Measurements from ENCODE around the gene CSTA. TPM values are rescaled to one million over a fixed set of nuclear protein-coding genes. Genes with fewer than 3 reads are reported as not detected.

The CSTA gene
- polyA plus RNA-seq, 1 donor from 2014 or later = not detected

DNA sequence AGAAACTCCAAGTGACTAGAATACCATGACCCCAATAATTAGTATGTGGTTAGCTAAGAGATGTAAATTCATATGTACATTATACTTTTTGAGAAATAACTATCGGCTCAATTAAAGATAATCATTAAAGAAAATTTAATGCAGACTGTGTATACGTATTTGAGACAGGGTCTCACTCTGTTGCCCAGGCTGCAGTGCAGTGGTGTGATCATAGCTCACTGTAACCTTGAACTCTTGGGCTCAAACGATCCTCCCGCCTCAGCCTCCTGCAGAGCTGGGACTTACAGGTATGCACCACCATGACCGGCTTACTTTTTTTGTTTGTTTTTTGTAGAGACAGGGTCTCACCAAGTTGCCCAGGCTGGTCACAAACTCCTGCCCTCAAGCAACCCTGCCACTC, 8.7 kb upstream of the CSTA start (continued):
- TF ChIP-seq MXI1 (conservative IDR thresholded peaks at IDR 0.05; ENCODE audit: poor library complexity, severe bottlenecking) (no peak), RAD21 (conservative IDR thresholded peaks at IDR 0.05) (no peak)

DNA sequence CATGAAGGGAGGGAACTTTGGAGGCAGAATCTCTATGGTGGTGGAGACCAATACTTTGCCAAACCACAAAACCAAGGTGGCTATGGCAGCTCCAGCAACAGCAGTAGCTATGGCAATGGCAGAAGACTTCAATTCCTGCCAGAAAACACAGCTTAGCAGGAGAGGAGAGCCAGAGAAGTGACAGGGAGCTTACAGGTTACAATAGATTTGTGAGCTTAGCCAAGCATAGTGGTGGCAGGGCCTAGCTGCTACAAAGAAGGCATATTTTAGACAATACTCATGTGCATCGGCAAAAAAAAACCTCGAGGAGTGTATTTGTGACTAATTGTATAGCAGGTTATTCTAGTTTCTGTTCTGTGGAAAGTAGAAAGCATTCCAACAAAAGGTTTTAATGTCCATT, 6.4 kb upstream of the CSTA start:
- no peaks in the 10 kb centered on the region for H4K20me1 ChIP-seq (ENCODE audit: insufficient read depth)
- no peak overlapping the region for H3K4me3 ChIP-seq (ENCODE audit: low read length)
- no peaks in the 10 kb centered on the region for H3F3A ChIP-seq (ENCODE audit: insufficient read depth, low read length, poor library complexity, severe bottlenecking)
- no peaks in the 10 kb centered on the region for H3K36me3 ChIP-seq (ENCODE audit: insufficient read depth, low read length)
- H3K9me3 ChIP-seq (ENCODE audit: low read length) = no peaks in the 10 kb centered on the region
- no peak overlapping the region for H3K27ac ChIP-seq (ENCODE audit: low read length)
- TF ChIP-seq POLR2AphosphoS5 (IDR thresholded peaks at IDR 0.05) = no peak
- TF ChIP-seq EP300 (conservative IDR thresholded peaks at IDR 0.05; ENCODE audit: poor library complexity, severe bottlenecking) = no peak
- no peak for TF ChIP-seq MXI1 (conservative IDR thresholded peaks at IDR 0.05; ENCODE audit: poor library complexity, severe bottlenecking)
- TF ChIP-seq TAF1 (IDR thresholded peaks at IDR 0.05; ENCODE audit: low read depth) = no peak
- TF ChIP-seq RAD21 (conservative IDR thresholded peaks at IDR 0.05) = no peak
- TF ChIP-seq SMC3 (conservative IDR thresholded peaks at IDR 0.05; ENCODE audit: poor library complexity) = no peak
- TF ChIP-seq, protein P1, sequence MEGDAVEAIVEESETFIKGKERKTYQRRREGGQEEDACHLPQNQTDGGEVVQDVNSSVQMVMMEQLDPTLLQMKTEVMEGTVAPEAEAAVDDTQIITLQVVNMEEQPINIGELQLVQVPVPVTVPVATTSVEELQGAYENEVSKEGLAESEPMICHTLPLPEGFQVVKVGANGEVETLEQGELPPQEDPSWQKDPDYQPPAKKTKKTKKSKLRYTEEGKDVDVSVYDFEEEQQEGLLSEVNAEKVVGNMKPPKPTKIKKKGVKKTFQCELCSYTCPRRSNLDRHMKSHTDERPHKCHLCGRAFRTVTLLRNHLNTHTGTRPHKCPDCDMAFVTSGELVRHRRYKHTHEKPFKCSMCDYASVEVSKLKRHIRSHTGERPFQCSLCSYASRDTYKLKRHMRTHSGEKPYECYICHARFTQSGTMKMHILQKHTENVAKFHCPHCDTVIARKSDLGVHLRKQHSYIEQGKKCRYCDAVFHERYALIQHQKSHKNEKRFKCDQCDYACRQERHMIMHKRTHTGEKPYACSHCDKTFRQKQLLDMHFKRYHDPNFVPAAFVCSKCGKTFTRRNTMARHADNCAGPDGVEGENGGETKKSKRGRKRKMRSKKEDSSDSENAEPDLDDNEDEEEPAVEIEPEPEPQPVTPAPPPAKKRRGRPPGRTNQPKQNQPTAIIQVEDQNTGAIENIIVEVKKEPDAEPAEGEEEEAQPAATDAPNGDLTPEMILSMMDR (IDR thresholded peaks at IDR 0.05; ENCODE audit: poor library complexity, severe bottlenecking) = no peak
- no peak for TF ChIP-seq EZH2 (IDR thresholded peaks at IDR 0.05; ENCODE audit: borderline replicate concordance, insufficient read depth, low read length, poor library complexity, severe bottlenecking)
- TF ChIP-seq, protein P2, sequence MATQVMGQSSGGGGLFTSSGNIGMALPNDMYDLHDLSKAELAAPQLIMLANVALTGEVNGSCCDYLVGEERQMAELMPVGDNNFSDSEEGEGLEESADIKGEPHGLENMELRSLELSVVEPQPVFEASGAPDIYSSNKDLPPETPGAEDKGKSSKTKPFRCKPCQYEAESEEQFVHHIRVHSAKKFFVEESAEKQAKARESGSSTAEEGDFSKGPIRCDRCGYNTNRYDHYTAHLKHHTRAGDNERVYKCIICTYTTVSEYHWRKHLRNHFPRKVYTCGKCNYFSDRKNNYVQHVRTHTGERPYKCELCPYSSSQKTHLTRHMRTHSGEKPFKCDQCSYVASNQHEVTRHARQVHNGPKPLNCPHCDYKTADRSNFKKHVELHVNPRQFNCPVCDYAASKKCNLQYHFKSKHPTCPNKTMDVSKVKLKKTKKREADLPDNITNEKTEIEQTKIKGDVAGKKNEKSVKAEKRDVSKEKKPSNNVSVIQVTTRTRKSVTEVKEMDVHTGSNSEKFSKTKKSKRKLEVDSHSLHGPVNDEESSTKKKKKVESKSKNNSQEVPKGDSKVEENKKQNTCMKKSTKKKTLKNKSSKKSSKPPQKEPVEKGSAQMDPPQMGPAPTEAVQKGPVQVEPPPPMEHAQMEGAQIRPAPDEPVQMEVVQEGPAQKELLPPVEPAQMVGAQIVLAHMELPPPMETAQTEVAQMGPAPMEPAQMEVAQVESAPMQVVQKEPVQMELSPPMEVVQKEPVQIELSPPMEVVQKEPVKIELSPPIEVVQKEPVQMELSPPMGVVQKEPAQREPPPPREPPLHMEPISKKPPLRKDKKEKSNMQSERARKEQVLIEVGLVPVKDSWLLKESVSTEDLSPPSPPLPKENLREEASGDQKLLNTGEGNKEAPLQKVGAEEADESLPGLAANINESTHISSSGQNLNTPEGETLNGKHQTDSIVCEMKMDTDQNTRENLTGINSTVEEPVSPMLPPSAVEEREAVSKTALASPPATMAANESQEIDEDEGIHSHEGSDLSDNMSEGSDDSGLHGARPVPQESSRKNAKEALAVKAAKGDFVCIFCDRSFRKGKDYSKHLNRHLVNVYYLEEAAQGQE (IDR thresholded peaks at IDR 0.05; ENCODE audit: borderline replicate concordance) = no peak
- H3K9me2 ChIP-seq (ENCODE audit: insufficient read depth, low read length) = no peaks in the 10 kb centered on the region
- H3K27me3 ChIP-seq (ENCODE audit: insufficient read depth, low read depth, low read length) = no peaks in the 10 kb centered on the region
- H3K9ac ChIP-seq (ENCODE audit: low read length) = no peak overlapping the region
- H3K4me2 ChIP-seq (ENCODE audit: low read length) = no peak overlapping the region
- H2AFZ ChIP-seq (ENCODE audit: low read depth, low read length) = no peak overlapping the region
- H3K79me2 ChIP-seq (replicated peaks; ENCODE audit: insufficient read depth, low read length) = no peaks in the 10 kb centered on the region

DNA sequence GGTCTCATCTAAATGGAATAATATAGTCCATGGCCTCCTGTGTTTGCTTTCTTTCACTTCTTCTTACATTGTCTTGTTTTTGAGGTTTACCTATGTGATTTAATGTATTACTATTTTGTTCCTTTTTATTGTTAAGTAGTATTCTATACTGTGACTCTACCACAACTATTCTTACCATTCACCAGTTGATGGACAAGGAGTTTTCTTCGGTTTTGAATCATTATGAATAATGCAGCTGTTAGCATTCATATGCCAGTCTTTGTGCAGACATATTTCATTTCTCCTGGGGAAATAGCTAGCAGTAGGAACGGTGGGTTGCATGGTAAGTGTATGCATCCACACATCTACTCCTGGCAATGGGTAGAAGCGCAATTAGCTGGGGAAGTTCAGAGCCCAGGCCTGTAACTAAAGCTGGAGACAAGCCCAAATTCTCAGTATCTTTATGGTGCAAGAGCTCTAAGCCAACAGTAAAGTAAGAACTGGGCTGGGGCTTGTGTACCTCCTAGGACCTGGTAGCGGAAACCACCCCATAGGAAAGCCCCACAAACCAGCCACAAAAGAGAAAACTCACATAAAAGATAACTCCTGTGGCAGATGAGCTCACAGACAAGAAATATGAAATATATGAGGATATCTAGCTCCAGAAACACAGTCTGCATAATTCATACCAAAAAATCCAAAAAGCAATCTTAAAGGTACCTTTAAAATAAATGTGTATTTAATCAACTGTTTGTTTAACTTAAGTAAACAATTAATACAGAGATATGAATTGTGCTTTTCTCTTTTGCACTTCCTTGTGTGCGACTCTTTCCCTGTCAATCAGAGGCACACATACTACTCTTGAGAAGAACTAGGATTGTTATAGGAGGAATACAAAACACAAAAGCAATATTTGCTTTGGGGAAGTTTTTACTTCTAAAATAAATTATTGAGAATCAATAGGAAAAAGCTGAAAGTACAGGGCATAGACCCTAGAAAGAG, 2.7 kb upstream of the CSTA start:
- H3K9me3 ChIP-seq (ENCODE audit: low read length) = no peaks in the 10 kb centered on the region
- no peaks in the 10 kb centered on the region for H4K20me1 ChIP-seq (ENCODE audit: insufficient read depth)
- no peaks in the 10 kb centered on the region for H3K27me3 ChIP-seq (ENCODE audit: insufficient read depth, low read depth, low read length)
- no peak overlapping the region for H3K4me2 ChIP-seq (ENCODE audit: low read length)
- H3K9me2 ChIP-seq (ENCODE audit: insufficient read depth, low read length) = no peaks in the 10 kb centered on the region
- no peak for TF ChIP-seq EP300 (conservative IDR thresholded peaks at IDR 0.05; ENCODE audit: poor library complexity, severe bottlenecking)
- no peak for TF ChIP-seq EZH2 (IDR thresholded peaks at IDR 0.05; ENCODE audit: borderline replicate concordance, insufficient read depth, low read length, poor library complexity, severe bottlenecking)
- TF ChIP-seq, protein P2 (IDR thresholded peaks at IDR 0.05; ENCODE audit: borderline replicate concordance) = no peak
- no peak for TF ChIP-seq TAF1 (IDR thresholded peaks at IDR 0.05; ENCODE audit: low read depth)
- H3K4me3 ChIP-seq (ENCODE audit: low read length) = no peak overlapping the region
- no peaks in the 10 kb centered on the region for H3K79me2 ChIP-seq (replicated peaks; ENCODE audit: insufficient read depth, low read length)
- no peaks in the 10 kb centered on the region for H3K36me3 ChIP-seq (ENCODE audit: insufficient read depth, low read length)
- no peaks in the 10 kb centered on the region for H3F3A ChIP-seq (ENCODE audit: insufficient read depth, low read length, poor library complexity, severe bottlenecking)
- H3K9ac ChIP-seq (ENCODE audit: low read length) = no peak overlapping the region
- H3K27ac ChIP-seq (ENCODE audit: low read length) = no peak overlapping the region
- H2AFZ ChIP-seq (ENCODE audit: low read depth, low read length) = no peak overlapping the region
